Choroid plexus epithelial cell (primary cell): Measurements from ENCODE around the gene ZNF579.
A peak's percentile ranks its signal among the peaks of the same experiment; 100 is the strongest.

Experiments used
- DNase-seq: peaks from one replicate; pipeline ENCODE4 v3.0.0-alpha.2; 2010; ENCODE audit warnings: low read depth
- H3K4me3 ChIP-seq: 2 replicates; pipeline ENCODE4 v1.5.1; 2011; ENCODE audit warnings: low read depth, mild to moderate bottlenecking, control low read depth, low read length, moderate library complexity
- TF ChIP-seq, protein P1 (sequence below): conservative IDR thresholded peaks from 2 replicates; pipeline ENCODE4 v1.5.1; 2011; ENCODE audit warnings: low read depth, mild to moderate bottlenecking, control low read depth, inconsistent platforms, low read length, moderate library complexity

ZNF579 gene

GRCh38 chr19:55539090-55539984, 41.3 kb downstream of the ZNF579 start:
- TF ChIP-seq, protein P1, sequence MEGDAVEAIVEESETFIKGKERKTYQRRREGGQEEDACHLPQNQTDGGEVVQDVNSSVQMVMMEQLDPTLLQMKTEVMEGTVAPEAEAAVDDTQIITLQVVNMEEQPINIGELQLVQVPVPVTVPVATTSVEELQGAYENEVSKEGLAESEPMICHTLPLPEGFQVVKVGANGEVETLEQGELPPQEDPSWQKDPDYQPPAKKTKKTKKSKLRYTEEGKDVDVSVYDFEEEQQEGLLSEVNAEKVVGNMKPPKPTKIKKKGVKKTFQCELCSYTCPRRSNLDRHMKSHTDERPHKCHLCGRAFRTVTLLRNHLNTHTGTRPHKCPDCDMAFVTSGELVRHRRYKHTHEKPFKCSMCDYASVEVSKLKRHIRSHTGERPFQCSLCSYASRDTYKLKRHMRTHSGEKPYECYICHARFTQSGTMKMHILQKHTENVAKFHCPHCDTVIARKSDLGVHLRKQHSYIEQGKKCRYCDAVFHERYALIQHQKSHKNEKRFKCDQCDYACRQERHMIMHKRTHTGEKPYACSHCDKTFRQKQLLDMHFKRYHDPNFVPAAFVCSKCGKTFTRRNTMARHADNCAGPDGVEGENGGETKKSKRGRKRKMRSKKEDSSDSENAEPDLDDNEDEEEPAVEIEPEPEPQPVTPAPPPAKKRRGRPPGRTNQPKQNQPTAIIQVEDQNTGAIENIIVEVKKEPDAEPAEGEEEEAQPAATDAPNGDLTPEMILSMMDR: no peak
- no peak overlapping the region for H3K4me3 ChIP-seq
- no peak for DNase-seq

DNA sequence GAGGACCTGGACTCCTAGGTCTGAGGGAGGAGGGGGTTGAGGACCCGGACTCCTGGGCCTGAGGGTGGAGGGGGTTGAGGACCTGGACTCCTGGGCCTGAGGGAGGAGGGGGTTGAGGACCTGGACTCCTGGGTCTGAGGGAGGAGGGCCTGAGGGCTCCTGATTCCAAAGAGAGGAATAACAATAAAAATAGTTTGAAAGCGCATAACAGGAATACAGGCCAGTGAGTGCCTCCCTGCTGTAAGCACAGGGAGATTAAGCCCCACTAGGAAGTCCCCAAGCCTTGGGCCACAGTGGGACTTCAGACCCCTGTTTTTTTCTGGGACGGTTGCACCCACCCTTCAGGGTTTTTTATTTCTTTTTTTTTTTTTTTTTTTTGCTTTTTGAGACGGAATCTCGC, 42.5 kb downstream of the ZNF579 start:
- TF ChIP-seq, protein P1: no peak
- H3K4me3 ChIP-seq: no peak overlapping the region
- no peak for DNase-seq

DNA sequence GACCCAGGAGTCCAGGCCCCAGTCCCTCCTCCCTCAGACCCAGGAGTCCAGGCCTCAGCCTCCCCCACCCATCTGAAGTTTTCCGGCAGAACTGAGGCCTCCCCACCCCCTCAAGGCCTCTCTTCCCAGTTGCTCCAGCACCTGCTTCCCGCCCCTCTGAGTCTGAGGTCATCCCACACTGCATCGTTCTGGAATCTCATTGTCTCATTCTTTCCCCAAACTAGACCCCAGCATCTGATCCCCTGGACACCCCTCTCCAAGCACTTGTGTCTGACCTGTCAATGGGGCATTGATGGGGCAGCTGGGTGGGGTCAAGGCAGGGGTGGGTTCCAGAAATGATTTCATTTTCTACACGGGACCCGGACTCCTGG, 42.9 kb downstream of the ZNF579 start:
- TF ChIP-seq, protein P1: no peak
- no peak for DNase-seq
- H3K4me3 ChIP-seq: no peak overlapping the region

DNA sequence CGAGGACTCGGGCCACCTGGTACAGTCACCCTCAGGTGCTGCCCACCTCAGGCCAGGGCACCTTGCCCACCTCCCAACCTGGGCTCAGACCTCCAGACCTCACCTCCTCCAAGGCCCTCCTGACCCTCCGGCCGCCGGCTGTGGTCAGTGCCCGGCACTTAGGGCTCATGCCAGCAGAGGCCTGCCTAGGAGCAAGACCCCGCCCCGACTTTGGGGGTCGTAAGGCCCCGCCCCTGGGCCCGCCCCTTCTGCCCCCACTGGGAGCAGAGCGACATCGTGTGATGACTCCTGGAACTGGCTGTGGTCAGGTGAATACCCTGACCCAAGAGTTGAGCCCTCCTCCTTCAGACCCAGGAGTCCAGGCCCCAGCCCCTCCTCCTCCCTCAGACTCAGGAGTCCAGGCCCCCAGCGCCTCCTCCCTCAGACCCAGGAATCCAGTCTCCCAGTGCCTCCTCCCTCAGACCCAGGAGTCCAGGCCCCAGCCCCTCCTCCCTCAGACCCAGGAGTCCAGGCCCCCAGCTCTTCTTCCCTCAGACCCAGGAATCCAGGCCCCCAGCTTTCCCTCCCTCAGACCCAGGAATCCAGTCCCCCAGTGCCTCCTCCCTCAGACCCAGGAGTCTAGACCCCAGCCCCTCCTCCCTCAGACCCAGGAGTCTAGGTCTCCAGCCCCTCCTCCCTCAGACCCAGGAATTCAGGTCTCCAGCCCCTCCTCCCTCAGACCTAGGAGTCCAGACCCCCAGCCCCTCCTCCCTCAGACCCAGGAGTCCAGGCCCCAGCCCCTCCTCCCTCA, 43.5 kb downstream of the ZNF579 start, which contains the start of gene SBK2:
TSS of gene SBK2 (minus strand) at position 183 of the 790 bp plus-strand sequence. CDS start 839 bp downstream, outside the sequence.
- TF ChIP-seq, protein P1: peak; percentile 28
- no peak within 1 kb of the TSS for H3K4me3 ChIP-seq
- no peak for DNase-seq

DNA sequence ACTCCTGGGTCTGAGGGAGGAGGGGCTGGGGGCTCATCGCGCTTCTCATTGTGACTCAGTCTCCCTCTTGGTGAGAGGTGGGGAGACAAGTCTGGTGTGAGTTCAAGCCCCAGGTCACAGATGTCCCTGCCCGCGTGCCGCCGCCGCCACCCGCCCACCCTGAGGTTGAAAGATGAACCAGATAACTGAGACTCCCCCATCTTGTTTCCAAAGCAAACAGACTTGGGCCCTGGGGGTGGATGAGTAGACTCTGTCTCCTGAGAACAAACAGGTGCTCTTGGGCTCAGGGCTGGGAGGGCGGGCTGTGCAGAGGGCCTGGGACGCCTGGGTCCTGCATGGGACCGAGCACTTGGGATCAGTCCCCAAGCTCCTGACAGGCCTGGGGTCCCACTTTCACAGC, 44.3 kb downstream of the ZNF579 start:
- no peak overlapping the region for H3K4me3 ChIP-seq
- no peak for DNase-seq
- TF ChIP-seq, protein P1: no peak

DNA sequence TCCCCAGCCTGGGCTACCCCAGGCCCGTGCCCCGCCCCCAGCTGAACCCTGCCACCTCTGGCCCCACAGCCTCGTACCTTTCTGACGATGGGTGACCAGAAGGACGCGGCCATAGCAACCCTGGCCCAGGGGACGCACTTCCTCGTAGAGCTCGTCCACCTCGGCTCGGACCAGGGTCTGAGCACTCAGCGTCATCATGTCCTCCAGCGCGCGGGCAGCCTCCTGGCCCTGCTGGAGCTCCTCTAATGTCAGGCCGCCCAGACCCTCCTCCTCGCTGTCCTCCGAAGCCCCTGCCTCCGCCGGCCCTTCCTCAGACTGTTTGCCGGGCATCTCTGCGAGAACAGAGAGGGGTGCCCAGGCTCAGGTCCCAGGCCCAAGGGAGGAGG, 44.7 kb downstream of the ZNF579 start:
- no peak for DNase-seq
- no peak overlapping the region for H3K4me3 ChIP-seq
- TF ChIP-seq, protein P1: no peak
